GM12878 (cell line): Measurements from ENCODE around the gene HBB. TPM values are rescaled to one million over a fixed set of nuclear protein-coding genes. Genes with fewer than 3 reads are reported as not detected.

Experiments used
- ATAC-seq: fragments of 200-7000 bp; cut with Tn5 transposase; 3 replicates; pipeline ENCODE4 v1.9.1; 2020; ENCODE audit warnings: mild to moderate bottlenecking, moderate library complexity
- BruUV-seq: library from RNA; stranded (reverse); fragments of 400-500 nt; replicated peaks from 2 replicates; lab custom pipeline; 2021; lab: Mats Ljungman, UMichigan
- CTCF ChIA-PET: fragments of 300-600 bp; sonication (Branson Sonifier 250); formaldehyde crosslinking; extraction: SDS; loops from one replicate; lab custom pipeline; 2021; ENCODE audit warnings: inconsistent platforms; lab: Yijun Ruan, JAX
- POLR2A ChIA-PET: fragments of 350-600 bp; formaldehyde crosslinking; extraction: SDS; loops from one replicate; lab custom pipeline; 2021; ENCODE audit warnings: inconsistent platforms; lab: Charles Lee
- RAD21 ChIA-PET: fragments of 300-600 bp; sonication (Branson Sonifier 250); formaldehyde crosslinking; loops from one replicate; lab custom pipeline; 2023; ENCODE audit warnings: antibody characterized with exemption; ENCODE audit not compliant: unreplicated experiment; lab: Charles Lee
- SMC1A ChIA-PET: fragments of 300-600 bp; sonication (Branson Sonifier 250); formaldehyde crosslinking; loops from one replicate; lab custom pipeline; 2023; ENCODE audit not compliant: unreplicated experiment, uncharacterized antibody; lab: Charles Lee
- DNase-seq: peaks from one replicate; pipeline ENCODE4 v3.0.0-alpha.2; 2011; ENCODE audit warnings: low read depth, low spot score
- FAIRE-seq: peaks from 3 replicates; lab custom pipeline; 2011; peaks lifted over from hg19 to GRCh38; lab: Jason Lieb, UNC
- H2AFZ ChIP-seq: 2 replicates; pipeline ENCODE4 v1.6.0; 2011; ENCODE audit warnings: low read depth, low read length, control low read depth; ENCODE audit not compliant: control insufficient read depth
- H3K27ac ChIP-seq: 2 replicates; pipeline ENCODE4 v1.5.1; 2011; ENCODE audit warnings: control low read depth; ENCODE audit not compliant: control insufficient read depth, insufficient read depth
- H3K27me3 ChIP-seq, 2 experiments: replicated peaks in 1 of 2; 2 replicates each; pipeline versions ENCODE4 v1.6.0 to v1.6.1; 2011; ENCODE audit warnings: low read length in 1 of 2; ENCODE audit not compliant: control insufficient read depth in 2 of 2, insufficient read depth in 2 of 2
- H3K36me3 ChIP-seq, 2 experiments: 2 replicates each; pipeline ENCODE4 v1.5.1; 2011; ENCODE audit warnings: low read length in 1 of 2; ENCODE audit not compliant: control insufficient read depth in 2 of 2, insufficient read depth in 2 of 2
- H3K4me1 ChIP-seq: 2 replicates; pipeline ENCODE4 v1.6.1; 2011; ENCODE audit warnings: mild to moderate bottlenecking, low read length, moderate library complexity, mixed read lengths; ENCODE audit not compliant: control insufficient read depth, insufficient read depth
- H3K4me2 ChIP-seq: 2 replicates; pipeline ENCODE4 v1.6.0; 2011; ENCODE audit warnings: control low read depth; ENCODE audit not compliant: control insufficient read depth, insufficient read depth
- H3K4me3 ChIP-seq: fragments of 200-600 bp; sonication (generic); 2 replicates; pipeline ENCODE4 v1.5.1; 2016
- H3K79me2 ChIP-seq: 2 replicates; pipeline ENCODE4 v1.6.0; 2011; ENCODE audit warnings: low read length; ENCODE audit not compliant: control insufficient read depth, insufficient read depth
- H3K9ac ChIP-seq: 2 replicates; pipeline ENCODE4 v1.8.0; 2011; ENCODE audit warnings: low read length, control low read depth, mixed read lengths; ENCODE audit not compliant: control insufficient read depth, insufficient read depth
- H3K9me3 ChIP-seq: replicated peaks from 3 replicates; pipeline ENCODE4 v1.5.1; 2011; ENCODE audit warnings: mild to moderate bottlenecking, low read length; ENCODE audit not compliant: control insufficient read depth, insufficient read depth
- H4K20me1 ChIP-seq: 2 replicates; pipeline ENCODE4 v1.6.0; 2011; ENCODE audit not compliant: control insufficient read depth, insufficient read depth
- BCL11A ChIP-seq: IDR thresholded peaks from 2 replicates; pipeline ENCODE4 v1.6.1; 2011; ENCODE audit warnings: low read depth, low read length
- CBX5 ChIP-seq: sonication (generic); IDR thresholded peaks from 2 replicates; pipeline ENCODE4 v1.6.1; 2016; ENCODE audit warnings: low read depth, moderate library complexity, mild to moderate bottlenecking, inconsistent platforms
- CHD4 ChIP-seq: fragments of 200-600 bp; sonication (generic); IDR thresholded peaks from 2 replicates; pipeline ENCODE4 v1.6.1; 2016; ENCODE audit warnings: mild to moderate bottlenecking
- E2F4 ChIP-seq: IDR thresholded peaks from 2 replicates; pipeline ENCODE4 v1.6.1; 2012; ENCODE audit warnings: low read depth, low read length, improper control_type of control experiment
- HDAC6 ChIP-seq: fragments of 200-600 bp; sonication (generic); IDR thresholded peaks from one replicate; pipeline ENCODE4 v1.8.0; 2017; ENCODE audit warnings: antibody characterized with exemption; ENCODE audit not compliant: unreplicated experiment
- MAX ChIP-seq: IDR thresholded peaks from 2 replicates; pipeline ENCODE4 v1.6.1; 2012; ENCODE audit warnings: low read depth, low read length, improper control_type of control experiment
- RBBP5 ChIP-seq: fragments of 200-600 bp; sonication (generic); conservative IDR thresholded peaks from 2 replicates; pipeline ENCODE4 v1.6.1; 2016
- SIX5 ChIP-seq: IDR thresholded peaks from 2 replicates; pipeline ENCODE4 v1.6.1; 2011; ENCODE audit warnings: mild to moderate bottlenecking, low read depth, low read length, moderate library complexity; ENCODE audit not compliant: severe bottlenecking
- SMAD1 ChIP-seq: fragments of 450-650 bp; IDR thresholded peaks from 2 replicates; pipeline ENCODE4 v1.6.1; 2018; ENCODE audit warnings: mild to moderate bottlenecking, low read depth; ENCODE audit not compliant: partially characterized antibody
- SP1 ChIP-seq: IDR thresholded peaks from one replicate; pipeline ENCODE4 v1.6.1; 2011; ENCODE audit warnings: low read depth, low read length
- STAT1 ChIP-seq: fragments of 450-650 bp; conservative IDR thresholded peaks from 2 replicates; pipeline ENCODE4 v1.6.1; 2014; ENCODE audit warnings: antibody characterized with exemption, mild to moderate bottlenecking
- TARDBP ChIP-seq: IDR thresholded peaks from 2 replicates; pipeline ENCODE4 v1.6.1; 2016; ENCODE audit warnings: borderline replicate concordance
- ZNF592 ChIP-seq: fragments of 450-650 bp; IDR thresholded peaks from 2 replicates; pipeline ENCODE4 v1.6.1; 2017; ENCODE audit warnings: mild to moderate bottlenecking, moderate library complexity
- WGBS: methylation state at CpG from one replicate; pipeline ENCODE4 v1.1.6; 2016; ENCODE audit warnings: low lambda C conversion rate; ENCODE audit not compliant: insufficient replicate concordance, insufficient coverage; ENCODE audit errors: missing lambda C conversion rate; 5-methylcytosine and 5-hydroxymethylcytosine counted together
- in situ Hi-C: fragments of 300-500 bp; cut with MboI; formaldehyde crosslinking; loops from 9 replicates; pipeline ENCODE4 v1.14.3; 2018; ENCODE audit warnings: mixed read lengths
- intact Hi-C: fragments of 100-400 bp; cut with micrococcal nuclease; formaldehyde crosslinking; loops from one replicate; pipeline ENCODE4 v1.14.2; 2022; ENCODE audit not compliant: unreplicated experiment
- polyA plus RNA-seq, 11 experiments: library from polyadenylated mRNA; depleted of rRNA in 4 of 11; unstranded in 6 of 11; stranded (reverse) in 5 of 11; fragments of >200 nt; fragmentation: Nextera tagmentation in 4 of 11; fragmentation: Illumina TruSeq in 1 of 11; extraction: Ambion mirVana in 4 of 11; extraction: Trizol in 1 of 11; gene quantifications; 1 replicate in 1 of 11; 2 replicates in 10 of 11; pipeline versions ENCODE4 v1.2.1 to v1.2.3, GENCODE V29; 2011 to 2016; ENCODE audit warnings: inconsistent platforms in 2 of 11, missing spikeins in 2 of 11, low read depth in 1 of 11
- total RNA-seq, 4 experiments: library from RNA; depleted of rRNA in 3 of 4; stranded (reverse); fragments of >200 nt in 3 of 4; fragmentation: Illumina TruSeq in 1 of 4; extraction: Trizol in 1 of 4; gene quantifications; 2 replicates each; pipeline versions ENCODE4 v1.2.1 to v1.2.3, GENCODE V29; 2013 to 2021
- TF ChIP-seq, protein P1 (sequence below): IDR thresholded peaks from 2 replicates; pipeline ENCODE4 v1.6.1; 2012; ENCODE audit warnings: low read length, inconsistent platforms
- TF ChIP-seq, protein P2 (sequence below): fragments of 450-650 bp; IDR thresholded peaks from 2 replicates; pipeline ENCODE4 v1.6.1; 2016; ENCODE audit warnings: mild to moderate bottlenecking, moderate library complexity, borderline replicate concordance

Gene HBB
- total and polyA plus RNA-seq, 10 of the 15 experiments (the other 5 are each of a cell fraction or from before 2014, with no cell fraction given): 0.36 TPM; not detected in 9

DNA sequence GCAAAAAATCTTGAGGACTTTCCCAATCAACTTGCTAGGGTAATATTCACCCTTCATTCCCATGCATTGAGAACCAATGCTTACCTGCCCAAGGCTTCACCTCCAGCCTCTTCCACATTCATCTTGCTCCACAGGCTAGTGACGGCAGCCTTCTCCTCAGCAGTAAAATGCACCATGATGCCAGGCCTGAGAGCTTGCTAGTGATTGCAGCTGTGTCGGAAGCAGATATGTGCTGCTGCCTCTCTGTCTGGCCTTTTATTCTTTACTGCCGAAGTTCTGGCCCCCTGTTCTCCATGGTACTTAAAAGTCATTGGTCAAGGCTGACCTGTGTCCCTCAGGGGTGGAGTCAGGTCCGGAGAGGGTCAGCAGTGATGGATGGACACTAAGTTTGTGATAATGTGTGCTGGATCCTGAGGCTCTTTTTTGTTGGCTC is 42.9 kb upstream of the HBB start, which contains the start of gene HBE1:
Gene HBE1 (minus strand): TSS at position 231 of the 433 bp plus-strand sequence. CDS start 55 bp downstream, at position 176.
- Histone ChIP-seq H3K36me3 (no peaks in the 10 kb centered on the region), H3K4me1 (no peaks in the 10 kb centered on the region), H3K9me3 (no peaks in the 10 kb centered on the region), H3K27ac (no peak within 1 kb of the TSS), H3K4me3 (no peak within 1 kb of the TSS), H3K9ac (no peak within 1 kb of the TSS), H3K4me2 (no peak within 1 kb of the TSS), H2AFZ (no peak within 1 kb of the TSS), H4K20me1 (no peaks in the 10 kb centered on the region), H3K79me2 (no peaks in the 10 kb centered on the region), H3K27me3 (no peaks in the 10 kb centered on the region)
- BruUV-seq: no TSS peak
- ChIA-PET CTCF (no interaction called here), POLR2A (no interaction called here), SMC1A (no interaction called here), RAD21 (no interaction called here)
- DNase-seq (no peak), ATAC-seq (no peak), FAIRE-seq (no peak)
- 23% methylated on average over 4 of the region's 4 CpGs for WGBS
- in situ Hi-C loops: no loop called here
- intact Hi-C loops: no loop called here
- TF ChIP-seq HDAC6: no peak
- no peak for TF ChIP-seq SP1
- TF ChIP-seq, protein P1, sequence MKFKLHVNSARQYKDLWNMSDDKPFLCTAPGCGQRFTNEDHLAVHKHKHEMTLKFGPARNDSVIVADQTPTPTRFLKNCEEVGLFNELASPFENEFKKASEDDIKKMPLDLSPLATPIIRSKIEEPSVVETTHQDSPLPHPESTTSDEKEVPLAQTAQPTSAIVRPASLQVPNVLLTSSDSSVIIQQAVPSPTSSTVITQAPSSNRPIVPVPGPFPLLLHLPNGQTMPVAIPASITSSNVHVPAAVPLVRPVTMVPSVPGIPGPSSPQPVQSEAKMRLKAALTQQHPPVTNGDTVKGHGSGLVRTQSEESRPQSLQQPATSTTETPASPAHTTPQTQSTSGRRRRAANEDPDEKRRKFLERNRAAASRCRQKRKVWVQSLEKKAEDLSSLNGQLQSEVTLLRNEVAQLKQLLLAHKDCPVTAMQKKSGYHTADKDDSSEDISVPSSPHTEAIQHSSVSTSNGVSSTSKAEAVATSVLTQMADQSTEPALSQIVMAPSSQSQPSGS: no peak
- TF ChIP-seq RBBP5: no peak
- no peak for TF ChIP-seq STAT1
- TF ChIP-seq MAX: no peak
- TF ChIP-seq, protein P2, sequence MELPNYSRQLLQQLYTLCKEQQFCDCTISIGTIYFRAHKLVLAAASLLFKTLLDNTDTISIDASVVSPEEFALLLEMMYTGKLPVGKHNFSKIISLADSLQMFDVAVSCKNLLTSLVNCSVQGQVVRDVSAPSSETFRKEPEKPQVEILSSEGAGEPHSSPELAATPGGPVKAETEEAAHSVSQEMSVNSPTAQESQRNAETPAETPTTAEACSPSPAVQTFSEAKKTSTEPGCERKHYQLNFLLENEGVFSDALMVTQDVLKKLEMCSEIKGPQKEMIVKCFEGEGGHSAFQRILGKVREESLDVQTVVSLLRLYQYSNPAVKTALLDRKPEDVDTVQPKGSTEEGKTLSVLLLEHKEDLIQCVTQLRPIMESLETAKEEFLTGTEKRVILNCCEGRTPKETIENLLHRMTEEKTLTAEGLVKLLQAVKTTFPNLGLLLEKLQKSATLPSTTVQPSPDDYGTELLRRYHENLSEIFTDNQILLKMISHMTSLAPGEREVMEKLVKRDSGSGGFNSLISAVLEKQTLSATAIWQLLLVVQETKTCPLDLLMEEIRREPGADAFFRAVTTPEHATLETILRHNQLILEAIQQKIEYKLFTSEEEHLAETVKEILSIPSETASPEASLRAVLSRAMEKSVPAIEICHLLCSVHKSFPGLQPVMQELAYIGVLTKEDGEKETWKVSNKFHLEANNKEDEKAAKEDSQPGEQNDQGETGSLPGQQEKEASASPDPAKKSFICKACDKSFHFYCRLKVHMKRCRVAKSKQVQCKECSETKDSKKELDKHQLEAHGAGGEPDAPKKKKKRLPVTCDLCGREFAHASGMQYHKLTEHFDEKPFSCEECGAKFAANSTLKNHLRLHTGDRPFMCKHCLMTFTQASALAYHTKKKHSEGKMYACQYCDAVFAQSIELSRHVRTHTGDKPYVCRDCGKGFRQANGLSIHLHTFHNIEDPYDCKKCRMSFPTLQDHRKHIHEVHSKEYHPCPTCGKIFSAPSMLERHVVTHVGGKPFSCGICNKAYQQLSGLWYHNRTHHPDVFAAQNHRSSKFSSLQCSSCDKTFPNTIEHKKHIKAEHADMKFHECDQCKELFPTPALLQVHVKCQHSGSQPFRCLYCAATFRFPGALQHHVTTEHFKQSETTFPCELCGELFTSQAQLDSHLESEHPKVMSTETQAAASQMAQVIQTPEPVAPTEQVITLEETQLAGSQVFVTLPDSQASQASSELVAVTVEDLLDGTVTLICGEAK: no peak
- TF ChIP-seq CBX5: no peak
- TF ChIP-seq E2F4: no peak
- no peak for TF ChIP-seq CHD4
- TF ChIP-seq BCL11A: no peak
- TF ChIP-seq SIX5: no peak
- TF ChIP-seq ZNF592: no peak
- no peak for TF ChIP-seq TARDBP
- no peak for TF ChIP-seq SMAD1
